ENCODE data around the gene WARS2. TPM values are rescaled to one million over a fixed set of nuclear protein-coding genes. Genes with fewer than 3 reads are reported as not detected.

Gene WARS2
- total RNA-seq, 1 experiment from 2014 or later, result 27.7 TPM

DNA sequence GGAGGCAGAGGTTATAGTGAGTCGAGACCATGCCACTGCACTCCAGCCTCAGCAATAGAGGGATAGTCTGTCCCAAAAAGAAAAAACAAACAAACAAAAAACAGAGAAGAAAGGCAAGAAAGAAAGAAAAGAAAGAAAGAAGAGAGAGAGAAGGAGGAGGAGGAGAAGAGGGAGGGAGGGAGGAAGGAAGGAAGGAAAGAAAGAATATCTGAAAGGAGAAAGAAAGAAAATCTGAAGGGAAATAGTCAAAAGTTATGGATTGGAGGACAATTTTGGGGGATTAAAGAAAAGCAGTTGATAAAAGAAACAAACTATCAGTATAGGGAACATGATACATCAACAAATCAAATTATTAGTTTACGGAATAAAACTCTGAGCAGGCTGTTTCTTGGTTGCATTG is 84.9 kb downstream of the WARS2 start:
- BruUV-seq (replicated peaks), result no TSS peak
- ChIA-PET POLR2A (no interaction called here), CTCF (no interaction called here)
- Mint-ChIP-seq H3K4me3 (ENCODE audit: unreplicated experiment) (no peak overlapping the region), H3K27ac (ENCODE audit: low read depth, unreplicated experiment) (no peak overlapping the region), H3K4me1 (ENCODE audit: insufficient read depth, unreplicated experiment) (no peaks in the 10 kb centered on the region), H3K36me3 (ENCODE audit: insufficient read depth, unreplicated experiment) (peaks cover 9% of the 10 kb centered on the region), H3K9me3 (ENCODE audit: unreplicated experiment) (no peaks in the 10 kb centered on the region), H3K27me3 (ENCODE audit: insufficient read depth, unreplicated experiment) (no peaks in the 10 kb centered on the region)
- DNase-seq (ENCODE audit: unreplicated experiment), result no peak
- intact Hi-C loops (cut with micrococcal nuclease), result no loop called here
- TF ChIP-seq, protein P1, sequence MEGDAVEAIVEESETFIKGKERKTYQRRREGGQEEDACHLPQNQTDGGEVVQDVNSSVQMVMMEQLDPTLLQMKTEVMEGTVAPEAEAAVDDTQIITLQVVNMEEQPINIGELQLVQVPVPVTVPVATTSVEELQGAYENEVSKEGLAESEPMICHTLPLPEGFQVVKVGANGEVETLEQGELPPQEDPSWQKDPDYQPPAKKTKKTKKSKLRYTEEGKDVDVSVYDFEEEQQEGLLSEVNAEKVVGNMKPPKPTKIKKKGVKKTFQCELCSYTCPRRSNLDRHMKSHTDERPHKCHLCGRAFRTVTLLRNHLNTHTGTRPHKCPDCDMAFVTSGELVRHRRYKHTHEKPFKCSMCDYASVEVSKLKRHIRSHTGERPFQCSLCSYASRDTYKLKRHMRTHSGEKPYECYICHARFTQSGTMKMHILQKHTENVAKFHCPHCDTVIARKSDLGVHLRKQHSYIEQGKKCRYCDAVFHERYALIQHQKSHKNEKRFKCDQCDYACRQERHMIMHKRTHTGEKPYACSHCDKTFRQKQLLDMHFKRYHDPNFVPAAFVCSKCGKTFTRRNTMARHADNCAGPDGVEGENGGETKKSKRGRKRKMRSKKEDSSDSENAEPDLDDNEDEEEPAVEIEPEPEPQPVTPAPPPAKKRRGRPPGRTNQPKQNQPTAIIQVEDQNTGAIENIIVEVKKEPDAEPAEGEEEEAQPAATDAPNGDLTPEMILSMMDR (IDR thresholded peaks at IDR 0.05; ENCODE audit: unreplicated experiment), result no peak

DNA sequence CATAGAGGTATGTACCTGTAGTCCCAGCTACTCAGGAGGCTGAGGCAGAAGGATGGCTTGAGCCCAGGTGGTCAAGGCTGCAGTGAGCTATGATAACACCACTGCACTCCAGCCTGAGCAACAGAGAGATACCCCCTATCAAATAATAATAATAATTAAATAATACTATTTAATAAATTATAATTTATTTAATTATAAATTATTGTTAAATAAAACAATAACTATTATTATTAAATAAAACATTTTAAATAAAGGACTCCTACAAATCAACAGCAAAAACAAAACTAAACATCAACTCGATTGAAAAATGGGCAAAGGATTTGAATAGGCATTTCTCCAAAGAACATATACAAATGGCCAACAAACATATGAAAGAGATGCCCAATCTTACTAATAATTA is 86.5 kb downstream of the WARS2 start:
- H3K27me3 Mint-ChIP-seq (ENCODE audit: insufficient read depth, unreplicated experiment), result no peaks in the 10 kb centered on the region
- no TSS peak for BruUV-seq (replicated peaks)
- TF ChIP-seq, protein P1 (IDR thresholded peaks at IDR 0.05; ENCODE audit: unreplicated experiment), result no peak
- intact Hi-C loops (cut with micrococcal nuclease), result no loop called here
- no peak overlapping the region for H3K27ac Mint-ChIP-seq (ENCODE audit: low read depth, unreplicated experiment)
- peaks cover 9% of the 10 kb centered on the region for H3K36me3 Mint-ChIP-seq (ENCODE audit: insufficient read depth, unreplicated experiment)
- no peak overlapping the region for H3K4me3 Mint-ChIP-seq (ENCODE audit: unreplicated experiment)
- no peak for DNase-seq (ENCODE audit: unreplicated experiment)
- H3K4me1 Mint-ChIP-seq (ENCODE audit: insufficient read depth, unreplicated experiment), result no peaks in the 10 kb centered on the region
- CTCF ChIA-PET, result no interaction called here
- H3K9me3 Mint-ChIP-seq (ENCODE audit: unreplicated experiment), result no peaks in the 10 kb centered on the region
- POLR2A ChIA-PET, result interaction anchor here (0.7 kb wide), 1 partner anchor 86 kb away, joined by 3 read pairs; no protein-coding TSS in a partner anchor

DNA sequence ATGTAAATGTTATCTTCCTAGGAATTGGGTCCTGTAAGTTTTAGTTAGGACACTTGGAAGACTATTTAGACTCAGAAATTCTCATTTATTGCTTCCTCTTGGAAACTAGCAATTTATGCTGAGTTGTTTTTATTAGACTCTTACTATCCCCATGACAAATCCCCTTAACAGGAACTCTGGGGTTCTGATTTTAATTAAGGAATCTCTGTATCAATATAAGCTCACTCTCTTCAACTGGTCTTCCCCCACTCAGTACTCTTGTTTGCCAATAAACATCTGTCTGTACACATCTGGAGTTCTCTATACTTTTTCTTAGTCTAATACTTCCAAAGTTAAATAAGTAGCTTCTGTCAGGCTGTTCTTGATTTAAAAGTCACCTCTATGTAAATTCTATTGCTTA is 88.2 kb downstream of the WARS2 start:
- TF ChIP-seq, protein P1 (IDR thresholded peaks at IDR 0.05; ENCODE audit: unreplicated experiment), result no peak
- Mint-ChIP-seq H3K27ac (ENCODE audit: low read depth, unreplicated experiment) (no peak overlapping the region), H3K4me1 (ENCODE audit: insufficient read depth, unreplicated experiment) (peaks cover 8% of the 10 kb centered on the region), H3K36me3 (ENCODE audit: insufficient read depth, unreplicated experiment) (peaks cover 6% of the 10 kb centered on the region), H3K4me3 (ENCODE audit: unreplicated experiment) (no peak overlapping the region), H3K27me3 (ENCODE audit: insufficient read depth, unreplicated experiment) (no peaks in the 10 kb centered on the region), H3K9me3 (ENCODE audit: unreplicated experiment) (no peaks in the 10 kb centered on the region)
- POLR2A ChIA-PET, result interaction anchor here (0.9 kb wide), 1 partner anchor 89 kb away, joined by 3 read pairs; the partner anchor contains the start of gene WARS2
- no peak for DNase-seq (ENCODE audit: unreplicated experiment)
- CTCF ChIA-PET, result interaction anchor here (0.7 kb wide), 1 partner anchor 9 kb away, joined by 3 read pairs; no protein-coding TSS in a partner anchor
- intact Hi-C loops (cut with micrococcal nuclease), result no loop called here
- no TSS peak for BruUV-seq (replicated peaks)

DNA sequence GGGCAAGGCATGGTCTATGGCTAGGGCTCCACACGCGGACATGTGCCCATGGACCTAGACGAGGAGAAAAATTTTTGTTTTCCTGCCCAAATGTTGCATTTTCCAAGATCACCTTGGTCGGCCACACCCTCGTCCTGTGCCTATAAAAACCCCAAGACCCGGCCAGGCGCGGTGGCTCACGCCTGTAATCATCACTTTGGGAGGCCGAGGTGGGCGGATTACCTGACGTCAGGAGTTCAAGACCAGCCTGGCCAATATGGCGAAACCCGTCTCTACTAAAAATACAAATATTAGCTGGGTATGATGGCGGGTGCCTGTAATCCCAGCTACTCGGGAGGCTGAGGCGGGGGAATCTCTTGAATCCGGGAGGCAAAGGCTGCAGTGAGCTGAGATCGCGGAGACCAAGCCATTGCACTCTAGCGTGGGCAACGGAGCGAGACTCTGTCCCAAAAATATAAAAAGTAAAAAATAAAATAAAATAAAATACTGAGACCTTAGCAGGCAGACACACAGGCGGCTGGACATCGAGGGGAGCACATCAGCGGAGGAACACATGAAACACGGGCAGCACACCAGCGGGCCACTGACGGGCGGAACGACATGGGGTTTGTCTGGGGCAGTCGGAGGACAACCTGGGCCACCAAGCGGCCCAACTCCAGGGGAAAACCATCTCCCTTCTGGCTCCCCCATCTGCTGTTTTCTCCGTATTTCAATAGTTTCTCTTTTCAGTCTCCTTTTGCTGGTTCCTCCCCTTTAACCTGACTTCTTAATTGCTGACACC is 91.6 kb downstream of the WARS2 start:
- intact Hi-C loops (cut with micrococcal nuclease), result no loop called here
- POLR2A ChIA-PET, result interaction anchor here (0.6 to 0.7 kb wide), 3 partner anchors 11 to 660 kb away, joined by 3 to 4 read pairs (median 4); partner anchors contain the start of gene WARS2
- no peak for DNase-seq (ENCODE audit: unreplicated experiment)
- H3K27me3 Mint-ChIP-seq (ENCODE audit: insufficient read depth, unreplicated experiment), result no peaks in the 10 kb centered on the region
- no peak overlapping the region for H3K4me3 Mint-ChIP-seq (ENCODE audit: unreplicated experiment)
- H3K9me3 Mint-ChIP-seq (ENCODE audit: unreplicated experiment), result no peaks in the 10 kb centered on the region
- peaks cover 6% of the 10 kb centered on the region for H3K36me3 Mint-ChIP-seq (ENCODE audit: insufficient read depth, unreplicated experiment)
- no peak overlapping the region for H3K27ac Mint-ChIP-seq (ENCODE audit: low read depth, unreplicated experiment)
- TF ChIP-seq, protein P1 (IDR thresholded peaks at IDR 0.05; ENCODE audit: unreplicated experiment), result no peak
- CTCF ChIA-PET, result interaction anchor here (0.6 kb wide), 1 partner anchor 13 kb away, joined by 3 read pairs; no protein-coding TSS in a partner anchor
- peaks cover 26% of the 10 kb centered on the region for H3K4me1 Mint-ChIP-seq (ENCODE audit: insufficient read depth, unreplicated experiment)
- BruUV-seq (replicated peaks), result no TSS peak
